Endodermal cell (in vitro differentiated cells): ENCODE measurements around the gene KRT16. TPM values are rescaled to one million over a fixed set of nuclear protein-coding genes. Genes with fewer than 3 reads are reported as not detected.
"Not testable (repeated sequence)": the region's sequence is repeated elsewhere in the genome, so short reads cannot be mapped to it uniquely, and the experiment has no call there.

Experiments used
- DNase-seq: peaks from one replicate; pipeline ENCODE4 v3.0.0-alpha.2; 2017
- H3K27ac ChIP-seq: 2 replicates; pipeline ENCODE4 v1.5.1; 2013; ENCODE audit warnings: mild to moderate bottlenecking, low read depth, low read length, moderate library complexity
- H3K27me3 ChIP-seq: 2 replicates; pipeline ENCODE4 v1.6.1; 2013; ENCODE audit warnings: mild to moderate bottlenecking, low read length, moderate library complexity; ENCODE audit not compliant: insufficient read depth, control insufficient read depth, poor library complexity, severe bottlenecking
- H3K36me3 ChIP-seq: 2 replicates; pipeline ENCODE4 v1.7.0; 2013; ENCODE audit warnings: mild to moderate bottlenecking, low read length, moderate library complexity; ENCODE audit not compliant: control insufficient read depth, insufficient read depth
- H3K4me1 ChIP-seq: one replicate; pipeline ENCODE4 v1.7.0; 2013; ENCODE audit warnings: low read length; ENCODE audit not compliant: control insufficient read depth, insufficient read depth
- H3K4me3 ChIP-seq: 2 replicates; pipeline ENCODE4 v1.5.1; 2013; ENCODE audit warnings: mild to moderate bottlenecking, low read length, moderate library complexity
- H3K9ac ChIP-seq: 2 replicates; pipeline ENCODE4 v1.6.1; 2013; ENCODE audit warnings: mild to moderate bottlenecking, low read length, moderate library complexity; ENCODE audit not compliant: poor library complexity, severe bottlenecking; ENCODE audit errors: extremely low read depth
- H3K9me3 ChIP-seq: 2 replicates; pipeline ENCODE4 v1.6.1; 2013; ENCODE audit warnings: mild to moderate bottlenecking, low read length, moderate library complexity; ENCODE audit not compliant: control insufficient read depth
- H3K27ac Mint-ChIP-seq: 2 replicates; pipeline ENCODE4 v1.8.0; 2020; ENCODE audit warnings: mixed read lengths
- H3K27me3 Mint-ChIP-seq: 2 replicates; pipeline ENCODE4 v1.8.0; 2021; ENCODE audit warnings: mild to moderate bottlenecking, mixed read lengths; ENCODE audit not compliant: insufficient read depth
- H3K36me3 Mint-ChIP-seq: 2 replicates; pipeline ENCODE4 v1.8.0; 2020; ENCODE audit warnings: low read depth, mixed read lengths
- H3K4me1 Mint-ChIP-seq: 2 replicates; pipeline ENCODE4 v1.8.0; 2020; ENCODE audit warnings: mixed read lengths
- H3K4me3 Mint-ChIP-seq: 2 replicates; pipeline ENCODE4 v1.8.0; 2020; ENCODE audit warnings: mild to moderate bottlenecking, moderate library complexity, mixed read lengths
- H3K9me3 Mint-ChIP-seq: 2 replicates; pipeline ENCODE4 v1.8.0; 2020; ENCODE audit warnings: mild to moderate bottlenecking, mixed read lengths
- CTCF ChIP-seq: fragments of 200-600 bp; sonication (generic); conservative IDR thresholded peaks from 2 replicates; pipeline ENCODE4 v1.5.0; 2021; ENCODE audit warnings: antibody characterized with exemption, mild to moderate bottlenecking
- WGBS, 2 experiments: methylation state at CpG; one replicate each; pipeline versions ENCODE4 v1.1.5 to v1.1.7; 2013; ENCODE audit warnings: missing lambda C conversion rate in 2 of 2, mixed read lengths in 1 of 2; ENCODE audit not compliant: insufficient coverage in 1 of 2, insufficient read length in 1 of 2; 5-methylcytosine and 5-hydroxymethylcytosine counted together
- total RNA-seq, 2 donors: library from RNA; stranded (reverse); fragmentation: NEBNext Ultra II Directional in 1 of 2; extraction: Animal tissue kit (Norgen Biotek cat#: 25700) in 1 of 2; gene quantifications; 2 replicates in 1 of 2; 3 replicates in 1 of 2; pipeline ENCODE4 v1.2.1, GENCODE V29; 2021

The KRT16 gene
- total RNA-seq, 2 donors from 2014 or later, result not detected

- peaks cover 1% of the 10 kb centered on the region for H3K27me3 Mint-ChIP-seq
- Histone ChIP-seq H3K9ac (no peak overlapping the region), H3K9me3 (no peaks in the 10 kb centered on the region), H3K4me1 (no peaks in the 10 kb centered on the region), H3K27ac (no peak overlapping the region), H3K4me3 (no peak overlapping the region), H3K36me3 (no peaks in the 10 kb centered on the region), H3K27me3 (no peaks in the 10 kb centered on the region)
- TF ChIP-seq CTCF, result no peak
- H3K27ac Mint-ChIP-seq, result no peak overlapping the region
- no peaks in the 10 kb centered on the region for H3K36me3 Mint-ChIP-seq
- H3K4me3 Mint-ChIP-seq, result no peak overlapping the region
- no peaks in the 10 kb centered on the region for H3K4me1 Mint-ChIP-seq
- 88% methylated on average over 3 of the region's 3 CpGs; no CpG with 5 or more reads in 1 of the 2 experiments for WGBS, 2 experiments
- DNase-seq, result no peak
- H3K9me3 Mint-ChIP-seq, result no peaks in the 10 kb centered on the region
Measured at GRCh38 chr17:41617136-41617535, 4.6 kb upstream of the KRT16 start.

DNA sequence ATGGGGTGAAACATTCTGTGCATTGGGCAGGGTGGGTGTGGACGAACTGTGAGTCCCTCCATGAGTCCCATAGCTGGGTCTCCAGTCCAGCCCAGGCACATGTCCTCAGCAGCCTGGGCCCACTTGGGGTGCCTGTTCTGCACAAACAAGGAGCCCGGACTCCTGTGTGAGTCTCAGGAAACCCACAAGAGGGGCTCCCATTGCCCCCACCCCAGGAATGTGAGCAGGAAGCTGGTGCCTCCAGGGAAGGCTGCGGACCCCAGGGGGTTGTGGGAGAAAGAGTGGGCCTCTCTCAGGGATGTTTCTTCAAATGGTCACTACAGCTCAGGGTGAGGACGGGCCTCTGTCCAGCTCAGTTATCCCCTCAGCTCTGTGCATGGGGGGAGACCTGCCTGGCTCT lies 3.9 kb upstream of the KRT16 start:
- not testable (repeated sequence) for H3K9me3 Mint-ChIP-seq, H3K27ac ChIP-seq, H3K9ac ChIP-seq, H3K36me3 ChIP-seq, H3K9me3 ChIP-seq, H3K27ac Mint-ChIP-seq, H3K4me1 Mint-ChIP-seq, H3K27me3 ChIP-seq, H3K4me3 Mint-ChIP-seq, H3K36me3 Mint-ChIP-seq, H3K4me1 ChIP-seq, H3K4me3 ChIP-seq, H3K27me3 Mint-ChIP-seq
- DNase-seq, result peak; percentile 74
- 67 to 88% methylated on average over 1 to 4 of the region's 4 CpGs for whole genome bisulfite sequencing, 2 experiments

DNA sequence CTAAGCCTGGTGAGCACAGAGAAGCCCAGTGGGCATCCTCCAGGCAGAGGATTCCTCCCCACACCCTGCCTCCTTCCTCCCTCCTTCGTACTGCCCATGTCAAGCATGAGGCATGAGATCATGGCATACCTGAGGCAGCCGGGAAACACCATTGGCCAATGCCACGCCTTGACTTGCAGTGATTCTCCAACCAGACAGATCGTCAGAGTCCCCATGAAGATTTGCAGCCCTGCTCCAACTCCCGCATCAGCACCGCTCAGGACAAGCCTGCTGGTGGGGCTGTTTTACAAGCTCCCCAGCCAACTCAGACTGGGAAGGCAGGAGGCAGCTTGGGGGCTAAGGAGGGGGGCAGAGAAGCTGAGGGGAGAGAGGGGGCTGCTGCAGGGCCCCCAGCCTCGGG lies 2.9 kb upstream of the KRT16 start:
- no peaks in the 10 kb centered on the region for H3K9me3 Mint-ChIP-seq
- WGBS, 2 experiments, result 58 to 63% methylated on average over 3 to 7 of the region's 7 CpGs
- no peak overlapping the region for H3K4me3 Mint-ChIP-seq
- no peaks in the 10 kb centered on the region for H3K36me3 Mint-ChIP-seq
- H3K9ac ChIP-seq, result no peak overlapping the region
- no peaks in the 10 kb centered on the region for H3K4me1 Mint-ChIP-seq
- no peak overlapping the region for H3K27ac Mint-ChIP-seq
- H3K4me1 ChIP-seq, result no peaks in the 10 kb centered on the region
- no peak overlapping the region for H3K4me3 ChIP-seq
- no peaks in the 10 kb centered on the region for H3K27me3 ChIP-seq
- TF ChIP-seq CTCF, result no peak
- H3K27me3 Mint-ChIP-seq, result peaks cover 2% of the 10 kb centered on the region
- DNase-seq, result peak; percentile 92
- H3K27ac ChIP-seq, result no peak overlapping the region
- H3K9me3 ChIP-seq, result no peaks in the 10 kb centered on the region
- H3K36me3 ChIP-seq, result no peaks in the 10 kb centered on the region

- not testable (repeated sequence) for H3K9ac ChIP-seq, H3K27me3 ChIP-seq, H3K9me3 Mint-ChIP-seq, H3K27me3 Mint-ChIP-seq, H3K36me3 Mint-ChIP-seq, H3K4me1 ChIP-seq, H3K4me3 ChIP-seq, H3K27ac Mint-ChIP-seq, H3K4me1 Mint-ChIP-seq, H3K9me3 ChIP-seq, H3K27ac ChIP-seq, H3K4me3 Mint-ChIP-seq, H3K36me3 ChIP-seq
- WGBS, 2 experiments, result 68 to 81% methylated on average over 4 to 9 of the region's 9 CpGs
- peak; percentile 55 for DNase-seq
Measured at GRCh38 chr17:41614767-41615166, 2.2 kb upstream of the KRT16 start.
